ENCODE results near the gene NPEPPS. TPM values are rescaled to one million over a fixed set of nuclear protein-coding genes. Genes with fewer than 3 reads are reported as not detected.
"Not testable (repeated sequence)": the region's sequence is repeated elsewhere in the genome, so short reads cannot be mapped to it uniquely, and the experiment has no call there.

The NPEPPS gene
- total RNA-seq, 1 donor from 2014 or later: 183 TPM

DNA sequence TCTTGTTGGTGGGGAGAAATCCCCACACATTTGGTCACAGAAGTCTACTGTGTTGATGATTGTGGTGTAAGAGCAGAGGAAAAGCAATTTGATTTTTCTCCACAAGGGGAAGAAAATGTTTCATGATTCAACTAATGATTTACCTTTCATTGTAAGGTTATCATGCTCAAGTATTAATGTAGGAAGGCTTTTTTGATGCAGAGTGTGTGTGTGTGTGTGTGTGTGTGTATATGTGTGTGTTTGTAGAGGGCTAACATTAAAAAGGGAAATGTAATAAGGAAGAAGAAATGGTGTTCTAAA lies 31.4 kb downstream of the NPEPPS start:
- DNase-seq: not testable (repeated sequence)

DNA sequence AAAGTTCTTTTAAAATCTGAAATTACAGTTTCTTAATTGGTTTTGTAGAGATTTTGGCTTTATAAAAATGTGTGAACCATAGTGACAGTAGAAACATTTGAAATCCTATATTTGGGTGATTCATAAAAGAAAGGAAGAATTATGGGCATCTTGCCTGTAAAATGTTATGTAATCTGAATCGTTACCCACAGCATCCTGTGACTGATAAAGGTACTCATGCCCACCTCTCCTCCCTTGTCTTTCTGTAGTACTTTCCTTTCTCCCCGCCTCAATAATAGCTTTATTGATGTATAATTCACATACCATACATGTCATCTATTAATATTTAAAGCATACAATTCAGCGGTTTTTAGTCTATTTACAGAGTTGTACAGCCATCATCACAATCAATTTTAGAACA lies 36.4 kb downstream of the NPEPPS start:
- DNase-seq: not testable (repeated sequence)

DNA sequence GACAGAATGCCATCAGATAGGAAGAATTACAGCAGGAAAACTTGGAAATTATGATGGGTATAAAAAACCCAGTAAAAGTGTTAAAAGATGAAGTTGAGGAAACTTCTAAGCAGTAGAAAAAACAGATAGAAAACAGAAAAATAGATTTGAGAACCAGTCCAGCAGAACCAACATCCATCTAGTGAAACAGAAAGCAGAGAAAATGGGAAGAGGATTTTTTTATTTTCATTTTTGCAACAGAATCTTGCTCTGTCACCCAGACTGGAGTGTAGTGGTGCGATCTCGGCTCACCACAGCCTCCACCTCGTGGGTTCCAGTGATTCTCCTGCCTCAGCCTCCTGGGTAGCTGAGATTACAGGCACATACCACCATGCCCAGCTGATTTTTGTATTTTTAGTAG lies 41.7 kb downstream of the NPEPPS start:
- not testable (repeated sequence) for DNase-seq

DNA sequence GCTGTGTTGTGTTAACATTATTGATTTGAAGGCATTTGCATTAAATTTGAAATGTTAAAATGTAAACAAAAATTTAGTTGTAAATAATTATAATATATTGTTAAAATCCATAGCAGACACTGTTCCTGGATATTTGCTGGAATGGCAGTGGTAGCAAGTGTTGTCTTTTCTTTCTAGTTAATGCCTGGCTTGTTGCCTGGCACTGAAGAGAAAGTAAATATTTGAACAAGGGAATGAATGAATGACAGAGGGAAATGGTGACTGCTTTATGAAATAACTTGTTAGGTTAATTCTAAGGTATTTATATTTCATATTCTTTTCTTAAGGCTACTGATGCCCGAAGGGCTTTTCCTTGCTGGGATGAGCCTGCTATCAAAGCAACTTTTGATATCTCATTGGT lies 51.5 kb downstream of the NPEPPS start:
- DNase-seq: not testable (repeated sequence)

DNA sequence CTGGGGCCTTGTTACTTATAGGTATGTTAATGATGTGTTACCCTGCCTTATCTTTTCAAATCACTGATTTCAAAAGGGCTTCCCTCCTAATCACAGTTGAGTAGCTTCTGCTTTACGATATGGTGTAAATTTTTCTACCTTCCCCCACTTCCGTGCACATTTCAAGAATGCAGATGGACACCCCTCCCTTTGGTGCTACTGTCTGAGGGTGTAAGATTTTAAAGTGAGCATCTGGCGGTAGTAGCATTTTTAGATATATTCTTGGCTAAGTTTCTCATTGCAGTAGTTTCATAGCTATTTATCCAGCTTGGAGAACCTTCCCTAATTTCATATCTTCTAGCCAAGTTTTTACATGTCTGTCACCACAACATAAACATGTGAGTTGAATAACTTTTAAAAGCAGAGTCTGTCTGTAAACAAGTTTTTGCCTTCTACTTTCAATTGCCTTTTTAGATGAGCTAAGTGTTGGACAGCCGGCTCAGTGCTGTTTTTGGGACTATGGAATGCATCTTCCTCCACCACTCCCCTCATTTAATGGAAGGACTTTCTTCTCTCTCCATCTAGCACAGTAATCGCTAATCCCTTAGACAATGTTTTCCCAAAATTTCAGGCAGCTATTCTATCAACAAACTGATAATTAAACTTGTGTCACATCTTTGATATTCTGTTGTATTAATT lies 55.6 kb downstream of the NPEPPS start:
- peak; percentile 13 for DNase-seq

DNA sequence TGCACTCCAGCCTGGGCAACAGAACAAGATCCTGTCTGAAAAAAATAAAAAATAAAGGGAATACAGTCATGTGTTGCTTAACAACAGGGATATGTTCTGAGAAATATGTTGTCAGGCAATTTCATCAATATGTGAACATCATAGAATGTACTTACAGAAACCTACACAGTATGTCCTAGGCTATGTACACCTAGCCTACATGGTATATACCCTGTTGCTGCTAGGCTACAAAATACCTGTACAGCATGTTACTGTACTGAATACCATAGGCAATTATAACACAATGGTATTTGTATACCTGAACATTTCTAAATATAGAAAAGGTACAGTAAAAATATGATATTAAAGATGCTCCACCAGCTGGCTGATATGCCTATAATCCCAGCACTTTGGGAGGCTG lies 62.6 kb downstream of the NPEPPS start:
- DNase-seq: not testable (repeated sequence)

DNA sequence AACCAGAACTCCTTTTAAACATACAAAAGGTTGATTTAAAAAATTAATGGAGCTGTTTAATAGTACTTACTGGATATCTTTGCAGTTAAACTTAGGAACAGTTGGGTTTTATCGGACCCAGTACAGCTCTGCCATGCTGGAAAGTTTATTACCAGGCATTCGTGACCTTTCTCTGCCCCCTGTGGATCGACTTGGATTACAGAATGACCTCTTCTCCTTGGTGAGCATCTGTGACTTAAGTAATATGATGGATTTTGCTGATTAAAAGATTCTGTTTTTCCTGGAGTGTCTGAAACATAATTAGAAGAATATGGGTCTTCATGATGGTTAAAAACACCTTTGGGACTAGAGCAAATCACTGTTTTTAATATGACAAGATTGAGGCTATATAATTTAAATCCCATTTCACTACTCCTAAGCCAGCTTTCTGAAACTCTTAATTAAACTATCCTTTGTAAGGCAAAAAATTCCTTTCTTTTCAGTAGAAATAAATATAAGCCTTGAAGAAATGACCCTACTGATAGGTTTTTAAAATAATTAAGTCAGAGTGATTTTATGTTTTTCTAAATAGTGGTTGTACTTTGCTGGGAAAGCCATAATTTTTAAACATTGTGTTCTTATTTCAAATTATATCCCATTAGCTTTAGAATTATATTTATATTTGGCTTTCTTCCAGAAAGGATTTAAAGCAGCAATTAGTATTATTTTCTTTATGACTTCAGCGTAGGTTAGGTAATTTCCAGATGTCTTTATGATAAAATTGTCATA lies 73.1 kb downstream of the NPEPPS start:
- peak; percentile 22 for DNase-seq

DNA sequence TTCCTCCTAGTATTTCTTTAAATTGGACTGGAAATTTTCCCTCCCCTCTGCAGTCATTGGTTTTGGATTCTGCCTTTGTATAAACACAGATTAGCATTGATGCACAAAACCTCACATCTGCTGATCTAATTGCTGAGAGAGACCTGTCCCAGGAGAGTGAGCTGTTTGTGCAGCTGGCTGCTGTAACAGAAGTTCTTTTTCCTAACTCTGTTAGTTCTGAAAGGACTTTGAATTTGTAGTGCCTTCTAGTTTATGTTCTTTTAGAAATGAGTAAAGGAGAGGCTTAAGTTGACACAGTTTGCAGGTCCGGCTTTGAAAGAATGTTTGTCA lies 73.7 kb downstream of the NPEPPS start:
- DNase-seq: peak; percentile 93

DNA sequence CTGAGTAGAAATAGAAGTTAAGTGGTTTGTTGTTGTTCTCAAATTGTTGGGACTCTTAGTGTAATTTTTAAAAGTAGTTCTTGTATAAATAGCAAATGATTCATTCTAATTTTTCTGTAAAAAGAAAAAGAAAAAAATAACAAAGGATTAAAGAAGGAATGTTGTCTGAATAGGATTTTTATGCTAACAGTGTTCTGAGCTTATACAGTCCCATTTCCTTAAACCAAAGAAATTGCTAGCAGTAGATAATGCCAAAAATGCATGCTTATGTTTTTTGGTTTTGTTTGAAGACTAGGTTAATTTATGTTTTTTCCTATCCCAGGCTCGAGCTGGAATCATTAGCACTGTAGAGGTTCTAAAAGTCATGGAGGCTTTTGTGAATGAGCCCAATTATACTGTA lies 74.1 kb downstream of the NPEPPS start:
- no peak for DNase-seq

DNA sequence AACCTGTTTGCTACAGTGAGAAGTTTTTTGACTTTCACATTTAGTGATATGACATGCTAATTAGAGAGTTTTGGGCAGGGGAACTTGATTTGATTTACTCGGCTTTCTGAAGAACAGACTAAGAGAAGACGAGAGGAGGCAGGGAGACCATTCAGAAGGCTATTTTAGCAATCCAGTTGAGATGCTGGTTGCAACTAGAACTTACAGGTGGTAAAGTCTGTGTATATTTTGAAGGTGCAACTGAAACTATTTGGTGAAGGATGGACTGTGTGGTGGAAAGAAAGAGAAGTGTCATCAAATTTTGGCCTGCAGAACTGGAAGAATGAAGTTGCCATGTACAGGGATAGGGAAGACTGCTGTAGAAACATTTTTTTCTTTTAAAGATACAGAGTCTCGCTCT lies 76.6 kb downstream of the NPEPPS start:
- DNase-seq: no peak

DNA sequence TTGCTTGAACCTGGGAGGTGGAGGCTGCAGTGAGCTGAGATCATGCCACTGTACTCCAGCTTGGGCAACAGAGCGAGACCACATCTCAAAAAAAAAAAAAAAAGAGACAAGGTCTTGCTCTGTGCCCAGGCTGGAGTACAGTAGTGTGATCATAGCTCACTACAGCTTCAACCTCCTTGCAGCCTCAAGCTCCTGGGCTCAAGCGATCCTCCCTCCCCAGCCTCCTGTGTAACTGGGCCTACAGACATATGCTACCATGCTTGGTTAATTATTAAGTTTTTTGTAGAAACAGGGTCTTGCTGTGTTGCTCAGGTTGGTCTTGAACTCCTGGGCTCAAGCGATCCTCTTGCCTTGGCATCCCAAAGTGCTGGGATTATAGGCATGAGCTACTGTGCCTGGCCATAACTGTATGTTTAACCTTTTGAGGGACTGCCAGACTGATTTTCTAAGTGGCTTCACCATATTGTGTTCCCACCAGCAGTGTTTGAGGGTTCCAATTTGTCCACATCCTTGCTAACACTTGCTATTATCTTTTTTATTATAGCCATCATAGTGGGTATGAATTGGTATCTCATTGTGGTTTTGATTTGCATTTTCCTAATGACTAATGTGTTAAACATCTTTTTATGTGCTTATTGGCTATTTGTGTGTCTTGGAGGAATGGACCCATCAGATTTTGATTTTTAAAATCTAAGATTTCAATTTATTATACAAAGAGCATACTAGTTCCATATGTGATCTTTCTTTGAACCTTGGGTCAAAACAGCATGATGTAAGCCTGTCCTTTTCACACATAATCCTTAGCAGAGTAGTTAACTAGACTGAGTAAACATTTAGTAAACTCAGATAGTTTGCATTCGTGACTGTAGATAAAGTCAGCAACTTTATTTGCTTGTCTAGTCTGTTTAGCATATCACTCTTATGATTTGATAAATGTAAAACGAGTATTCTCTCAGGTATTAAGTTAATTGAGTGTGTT lies 80.8 kb downstream of the NPEPPS start:
- no peak for DNase-seq

DNA sequence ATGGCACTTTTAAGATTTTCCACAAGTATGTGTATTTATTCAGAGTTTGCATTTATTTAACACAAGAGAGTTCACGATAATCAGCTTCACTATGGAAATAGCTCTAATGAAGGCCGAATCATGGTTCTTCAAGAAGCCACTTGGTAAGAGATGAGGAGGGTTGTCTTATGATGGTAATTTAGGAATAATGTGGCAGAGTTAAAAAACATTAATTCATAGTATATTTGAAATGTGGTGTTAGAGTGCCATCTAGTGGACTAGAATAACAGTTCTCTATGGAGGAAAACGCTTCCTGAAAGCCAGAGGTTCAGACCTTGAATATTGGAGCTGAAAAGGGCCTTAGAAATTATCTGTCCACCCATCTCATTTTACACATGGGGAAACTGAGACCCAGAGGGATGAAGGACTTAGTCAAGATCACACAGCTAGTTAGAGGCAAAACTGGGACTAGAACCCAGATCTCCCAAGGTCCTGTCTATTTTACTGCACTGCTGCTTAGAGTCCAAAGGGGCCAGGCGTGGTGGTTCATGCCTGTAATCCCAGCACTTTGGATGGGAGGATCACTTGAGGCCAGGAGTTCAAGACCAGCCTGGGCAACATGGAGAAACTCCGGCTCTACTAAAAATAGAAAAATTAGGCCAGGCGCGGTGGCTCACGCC lies 85.0 kb downstream of the NPEPPS start:
- peak; percentile 84 for DNase-seq

DNA sequence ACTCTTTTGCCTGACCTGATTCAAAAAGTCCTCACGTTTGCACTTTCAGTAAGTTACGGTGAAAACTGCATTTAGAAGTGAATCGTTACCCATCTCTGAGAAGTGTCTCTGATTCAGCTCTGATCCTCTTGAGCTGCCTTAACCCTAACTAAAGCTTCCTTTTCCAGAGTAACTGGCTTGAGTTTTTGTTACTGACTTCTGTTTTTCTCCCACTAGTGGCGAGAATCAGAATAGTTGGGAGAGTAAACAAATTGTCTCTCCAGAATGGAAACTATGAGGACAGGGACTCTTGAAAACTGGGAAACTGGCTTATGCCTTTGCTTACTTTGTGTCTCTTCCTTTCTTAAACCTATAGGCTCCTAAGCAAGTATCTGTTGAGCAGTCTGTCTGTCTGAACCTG lies 87.5 kb downstream of the NPEPPS start:
- DNase-seq: no peak

DNA sequence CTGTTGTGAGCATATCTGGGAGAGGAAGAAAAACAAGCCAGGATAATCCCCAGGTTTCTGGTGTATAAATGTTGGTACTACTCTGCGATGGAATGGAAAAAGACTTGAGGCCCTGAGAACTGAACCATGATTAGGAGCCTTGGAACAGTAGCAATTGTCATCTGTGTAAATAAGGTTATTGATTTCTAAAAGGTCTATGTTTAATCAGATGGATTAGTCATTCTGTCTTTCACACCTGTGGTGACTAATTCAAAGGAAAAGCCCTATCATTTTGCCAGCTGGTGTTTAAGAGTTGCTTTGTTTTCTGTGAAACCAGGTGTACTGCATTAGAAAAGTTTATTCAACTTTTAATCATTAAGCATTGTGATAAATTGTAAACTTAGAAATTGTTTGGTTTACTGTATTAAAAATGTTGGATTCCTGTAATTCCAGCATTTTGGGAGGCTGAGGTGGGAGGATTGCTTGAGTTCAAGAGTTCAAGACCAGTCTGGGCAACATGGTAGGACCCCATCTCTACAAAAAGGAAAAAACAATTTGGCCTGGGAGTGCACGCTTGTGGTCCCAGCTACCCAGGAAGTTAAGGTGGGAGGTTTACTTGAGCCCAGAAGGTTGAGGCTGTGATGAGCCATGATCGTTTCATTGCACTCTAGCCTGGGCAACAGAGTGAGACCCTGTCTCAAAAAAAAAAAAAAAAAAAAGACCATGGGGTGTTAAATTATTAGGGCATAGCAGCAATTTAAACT lies 89.8 kb downstream of the NPEPPS start:
- DNase-seq: no peak

DNA sequence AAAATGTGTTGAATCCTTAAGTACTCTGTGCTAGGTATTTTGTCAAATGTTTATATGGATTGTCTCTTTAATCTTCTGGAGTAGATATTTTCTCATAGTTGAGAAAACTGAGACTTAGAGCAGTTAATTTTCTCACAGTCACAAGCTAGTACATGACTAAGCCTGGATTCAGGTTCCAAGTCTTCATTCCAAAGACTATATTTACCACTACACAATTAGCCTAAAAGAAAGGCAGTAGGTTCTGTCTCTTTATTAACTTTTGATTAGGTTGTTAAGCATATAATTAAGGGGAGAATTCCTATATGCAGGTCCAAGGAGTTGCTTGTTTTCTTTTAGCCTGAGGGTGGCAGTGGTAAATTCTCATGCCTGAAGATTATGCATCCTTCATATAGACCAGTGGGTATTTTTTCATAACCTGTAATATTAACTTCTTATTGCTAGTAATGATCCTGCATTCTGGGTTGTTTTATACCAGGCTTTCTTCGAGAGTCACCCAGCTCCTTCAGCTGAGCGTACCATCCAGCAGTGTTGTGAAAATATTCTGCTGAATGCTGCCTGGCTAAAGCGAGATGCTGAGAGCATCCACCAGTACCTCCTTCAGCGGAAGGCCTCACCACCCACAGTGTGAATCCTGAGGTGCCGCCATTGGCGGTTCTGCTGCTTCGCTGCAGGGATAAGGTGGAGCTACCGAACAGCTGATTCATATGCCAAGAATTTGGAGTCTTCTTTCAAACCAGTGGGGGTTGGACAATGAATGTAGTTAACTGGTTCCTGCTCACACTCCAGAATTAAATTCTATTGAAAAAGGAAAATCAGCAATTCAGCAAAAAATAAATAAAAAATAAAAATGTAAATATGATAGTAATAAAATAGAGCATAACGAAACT lies 90.6 kb downstream of the NPEPPS start:
- peak; percentile 37 for DNase-seq

DNA sequence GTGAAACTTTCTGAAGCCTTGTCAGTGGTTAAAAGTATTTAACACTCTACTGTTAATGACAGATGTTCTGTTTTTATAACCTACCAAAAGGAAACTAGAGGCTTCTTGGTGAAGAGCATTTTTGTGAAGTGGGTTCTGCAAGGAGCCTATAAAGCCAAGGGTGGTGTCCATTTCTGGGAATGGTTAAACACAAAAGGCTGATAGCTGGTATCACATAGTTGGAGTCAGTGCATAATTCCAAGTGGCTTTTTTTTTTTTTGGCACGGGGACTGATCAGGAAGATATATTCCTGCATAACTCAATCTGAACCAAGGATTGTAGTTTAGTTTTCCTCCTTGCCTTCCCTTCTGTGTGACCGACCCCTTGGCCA lies 91.3 kb downstream of the NPEPPS start:
- no peak for DNase-seq

DNA sequence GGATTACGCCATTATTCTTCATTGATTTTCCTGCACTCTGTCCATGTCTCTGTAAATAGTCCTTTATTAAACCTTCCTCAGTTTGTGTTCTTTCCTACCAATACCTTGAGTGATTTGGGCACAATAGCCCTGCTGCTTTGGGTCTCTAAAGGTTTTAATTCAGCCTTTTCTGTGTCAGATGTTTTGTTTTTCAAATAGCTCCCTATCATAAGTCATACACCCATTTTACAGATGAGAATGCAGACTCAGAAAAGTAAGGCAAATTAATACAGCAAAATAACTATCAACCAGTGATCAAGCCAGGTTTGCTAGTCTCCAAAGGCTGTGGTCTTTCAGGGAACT lies 93.8 kb downstream of the NPEPPS start:
- DNase-seq: no peak

DNA sequence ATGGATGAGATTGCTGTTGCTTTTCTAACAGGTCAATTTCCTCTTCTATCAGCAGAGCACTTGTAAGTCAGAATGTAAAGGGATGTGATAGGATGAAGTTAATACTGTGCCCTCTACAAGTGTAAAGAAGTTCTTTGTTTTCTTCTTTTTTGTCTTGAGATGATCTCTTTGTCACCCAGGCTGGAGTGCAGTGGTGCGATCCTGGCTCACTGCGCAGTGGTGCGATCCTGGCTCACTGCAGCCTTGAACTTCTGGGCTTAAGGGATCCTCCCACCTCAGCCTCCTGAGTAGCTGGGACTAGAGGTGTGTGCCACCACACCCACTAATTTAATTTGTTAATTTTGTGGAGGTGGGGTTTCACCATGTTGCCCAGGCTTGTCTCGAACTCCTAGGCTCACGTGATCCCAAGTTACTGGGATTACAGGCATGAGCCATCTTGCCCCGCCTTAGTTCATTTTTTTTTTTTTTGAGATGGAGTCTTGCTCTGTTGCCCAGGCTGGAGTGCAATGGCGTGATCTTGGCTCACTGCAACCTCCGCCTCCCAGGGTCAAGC lies 97.2 kb downstream of the NPEPPS start:
- DNase-seq: no peak

DNA sequence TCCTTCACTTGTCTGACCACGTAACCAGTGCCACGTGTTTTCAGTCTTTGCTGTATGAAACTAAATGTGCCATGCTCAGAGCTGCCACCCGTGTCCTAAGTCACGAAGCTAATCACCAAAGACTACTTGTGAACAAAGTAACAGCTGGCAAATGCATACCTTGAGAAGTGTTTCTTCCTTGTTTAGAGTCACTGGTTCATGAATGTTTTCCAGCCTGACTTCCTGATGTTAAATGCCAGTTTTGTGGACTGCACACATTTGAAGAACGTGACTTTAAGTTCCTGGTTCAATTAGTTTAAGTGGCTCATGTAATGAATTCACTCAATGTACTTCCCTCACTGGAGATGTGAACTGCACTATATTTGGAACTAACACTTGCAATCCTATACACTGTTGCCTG lies 98.9 kb downstream of the NPEPPS start:
- no peak for DNase-seq

DNA sequence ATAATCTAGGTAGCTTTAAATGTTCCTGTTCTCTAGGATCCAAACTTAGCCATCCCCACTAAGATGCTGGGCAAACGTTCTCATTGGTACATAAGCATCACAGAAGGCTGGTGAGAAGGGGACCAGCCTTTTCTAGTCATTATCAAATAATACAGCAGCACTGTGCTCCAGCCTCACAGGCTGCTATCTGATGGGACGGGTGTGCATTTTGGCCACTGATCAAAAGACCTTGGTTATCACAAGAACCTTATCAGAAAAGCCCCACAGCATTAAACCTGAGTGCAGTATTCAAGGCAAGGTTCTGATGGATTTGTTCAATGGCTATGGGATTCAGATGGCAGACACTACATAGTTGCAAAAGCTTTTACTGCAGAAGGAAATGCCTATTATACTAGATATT lies 99.7 kb downstream of the NPEPPS start:
- no peak for DNase-seq

DNA sequence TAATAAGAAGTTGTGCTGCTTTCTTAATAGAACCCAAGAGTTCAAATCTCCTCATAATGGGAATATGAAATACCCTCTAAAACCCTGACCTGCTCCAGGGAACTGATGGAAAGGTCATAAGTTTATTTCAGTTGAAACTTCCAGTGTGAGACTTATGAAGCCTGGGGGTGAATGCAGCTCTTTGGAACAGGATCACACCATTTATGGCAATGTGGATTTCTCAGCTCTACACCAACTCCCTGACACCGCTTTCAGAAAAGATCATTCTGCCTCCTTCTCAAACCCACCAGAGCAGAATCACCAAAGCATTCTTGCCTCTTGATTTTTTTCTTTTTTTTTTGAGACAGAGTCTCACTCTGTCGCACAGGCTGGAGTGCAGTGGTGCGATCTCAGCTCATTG lies 102.1 kb downstream of the NPEPPS start:
- DNase-seq: no peak
